HG02981 (cell line): ENCODE measurements around the gene USP13.
A peak's percentile ranks its signal among the peaks of the same experiment; 100 is the strongest.

Experiments used
- ATAC-seq: cut with Tn5 transposase; IDR thresholded peaks from one replicate; pipeline ENCODE4 v1.9.1; 2021; ENCODE audit warnings: mild to moderate bottlenecking, moderate library complexity; ENCODE audit not compliant: unreplicated experiment

The USP13 gene

GRCh38 chr3:179731544-179731943 lies 78.7 kb downstream of the USP13 start:
- no peak for ATAC-seq

GRCh38 chr3:179732661-179733348 lies 80.0 kb downstream of the USP13 start:
- no peak for ATAC-seq

GRCh38 chr3:179733797-179734196 lies 81.0 kb downstream of the USP13 start:
- no peak for ATAC-seq

- no peak for ATAC-seq
Measured at GRCh38 chr3:179734497-179735281, 81.8 kb downstream of the USP13 start.

- ATAC-seq: no peak
Measured at GRCh38 chr3:179735321-179735720, 82.5 kb downstream of the USP13 start.

GRCh38 chr3:179738998-179739397 lies 86.2 kb downstream of the USP13 start:
- no peak for ATAC-seq

- ATAC-seq: no peak
Measured at GRCh38 chr3:179739816-179740594, 87.2 kb downstream of the USP13 start.

- no peak for ATAC-seq
Measured at GRCh38 chr3:179743913-179744312, 91.1 kb downstream of the USP13 start.

GRCh38 chr3:179744667-179745066 lies 91.8 kb downstream of the USP13 start:
- ATAC-seq: no peak

GRCh38 chr3:179745079-179745478 lies 92.2 kb downstream of the USP13 start:
- no peak for ATAC-seq

- no peak for ATAC-seq
Measured at GRCh38 chr3:179745716-179746115, 92.9 kb downstream of the USP13 start.

- ATAC-seq: peak; percentile 50
Measured at GRCh38 chr3:179750720-179751328, 98.0 kb downstream of the USP13 start.

- no peak for ATAC-seq
Measured at GRCh38 chr3:179760944-179761343, 108.1 kb downstream of the USP13 start.

GRCh38 chr3:179765396-179765795 lies 112.6 kb downstream of the USP13 start:
- ATAC-seq: no peak

GRCh38 chr3:179766416-179767133 lies 113.7 kb downstream of the USP13 start:
- ATAC-seq: no peak

GRCh38 chr3:179768080-179768479 lies 115.2 kb downstream of the USP13 start:
- ATAC-seq: no peak

GRCh38 chr3:179769411-179770247 lies 116.8 kb downstream of the USP13 start:
- no peak for ATAC-seq

- ATAC-seq: no peak
Measured at GRCh38 chr3:179771797-179772196, 119.0 kb downstream of the USP13 start.

GRCh38 chr3:179772297-179772696 lies 119.5 kb downstream of the USP13 start:
- ATAC-seq: no peak
